Upper lobe of right lung (tissue), 1 donor: ENCODE results near the gene SLC35D1. TPM values are rescaled to one million over a fixed set of nuclear protein-coding genes. Genes with fewer than 3 reads are reported as not detected.

ENCODE experiments used
- ATAC-seq: fragments of 200-7000 bp; cut with Tn5 transposase; one replicate; pipeline ENCODE4 v1.9.1; 2020; ENCODE audit warnings: mild to moderate bottlenecking, moderate library complexity
- DNase-seq: peaks from one replicate; pipeline ENCODE4 v3.0.0-alpha.2; 2020
- H3K27ac ChIP-seq: fragments of 200-600 bp; one replicate; pipeline ENCODE4 v1.8.0; 2022
- H3K27me3 ChIP-seq: fragments of 200-600 bp; one replicate; pipeline ENCODE4 v1.8.0; 2022; ENCODE audit warnings: mild to moderate bottlenecking
- H3K36me3 ChIP-seq: fragments of 200-600 bp; one replicate; pipeline ENCODE4 v1.8.0; 2022
- H3K4me1 ChIP-seq: fragments of 200-600 bp; one replicate; pipeline ENCODE4 v1.8.0; 2022
- H3K4me3 ChIP-seq: fragments of 200-600 bp; one replicate; pipeline ENCODE4 v1.8.0; 2022; ENCODE audit warnings: mild to moderate bottlenecking
- H3K9me3 ChIP-seq: fragments of 200-600 bp; one replicate; pipeline ENCODE4 v1.8.0; 2022
- intact Hi-C: fragments of 100-400 bp; cut with DNase I; formaldehyde crosslinking; loops from one replicate; pipeline ENCODE4 v1.11.0; 2022
- total RNA-seq: library from RNA; stranded (reverse); fragmentation: NEBNext Ultra II Directional; extraction: Animal tissue kit (Norgen Biotek cat#: 25700); gene quantifications from one replicate; pipeline ENCODE4 v1.2.1, GENCODE V29; 2021
- TF ChIP-seq, protein P1 (sequence below): fragments of 200-600 bp; IDR thresholded peaks from one replicate; pipeline ENCODE4 v1.8.0; 2022; ENCODE audit warnings: antibody characterized with exemption
- donor health status: DM: no; HTN: yes; CAD: no; lungs with severe emphysema.

Gene SLC35D1
- total RNA-seq, 1 donor from 2014 or later, result 6.3 TPM

DNA sequence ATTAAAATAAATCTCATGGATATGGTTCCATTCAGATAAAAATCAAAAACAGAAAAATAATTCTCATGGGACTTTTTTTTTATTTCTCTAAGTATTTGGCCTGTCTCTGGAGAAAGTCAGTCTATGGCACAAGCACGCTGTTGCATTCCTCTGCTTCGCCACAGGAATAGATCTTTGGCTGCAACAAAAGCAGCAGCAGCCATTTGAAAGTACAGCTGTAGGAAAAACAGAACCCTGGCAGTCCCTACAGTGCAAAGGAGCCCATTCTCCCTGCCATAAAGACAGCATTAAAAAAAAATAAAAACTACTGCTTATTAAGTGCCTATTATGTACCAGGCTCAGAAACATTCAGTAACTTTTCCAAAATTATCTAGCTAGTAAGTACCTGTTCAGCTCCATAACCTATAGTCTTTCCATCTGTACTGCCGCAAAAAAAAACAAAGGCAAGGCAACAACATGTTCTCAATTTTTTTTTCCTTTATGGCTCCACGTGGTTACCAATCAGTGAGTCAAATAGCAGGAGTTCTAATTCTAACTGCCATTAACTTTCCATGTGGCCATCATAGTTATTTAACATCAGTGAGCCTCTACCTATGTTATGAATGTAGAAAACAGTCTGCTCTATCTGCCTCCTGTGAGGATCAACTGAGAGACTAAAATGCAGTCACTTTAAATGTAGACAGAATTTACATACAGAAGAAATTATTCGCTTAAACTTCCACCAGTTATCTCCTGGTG, 22.7 kb downstream of the SLC35D1 start:
- TF ChIP-seq, protein P1, sequence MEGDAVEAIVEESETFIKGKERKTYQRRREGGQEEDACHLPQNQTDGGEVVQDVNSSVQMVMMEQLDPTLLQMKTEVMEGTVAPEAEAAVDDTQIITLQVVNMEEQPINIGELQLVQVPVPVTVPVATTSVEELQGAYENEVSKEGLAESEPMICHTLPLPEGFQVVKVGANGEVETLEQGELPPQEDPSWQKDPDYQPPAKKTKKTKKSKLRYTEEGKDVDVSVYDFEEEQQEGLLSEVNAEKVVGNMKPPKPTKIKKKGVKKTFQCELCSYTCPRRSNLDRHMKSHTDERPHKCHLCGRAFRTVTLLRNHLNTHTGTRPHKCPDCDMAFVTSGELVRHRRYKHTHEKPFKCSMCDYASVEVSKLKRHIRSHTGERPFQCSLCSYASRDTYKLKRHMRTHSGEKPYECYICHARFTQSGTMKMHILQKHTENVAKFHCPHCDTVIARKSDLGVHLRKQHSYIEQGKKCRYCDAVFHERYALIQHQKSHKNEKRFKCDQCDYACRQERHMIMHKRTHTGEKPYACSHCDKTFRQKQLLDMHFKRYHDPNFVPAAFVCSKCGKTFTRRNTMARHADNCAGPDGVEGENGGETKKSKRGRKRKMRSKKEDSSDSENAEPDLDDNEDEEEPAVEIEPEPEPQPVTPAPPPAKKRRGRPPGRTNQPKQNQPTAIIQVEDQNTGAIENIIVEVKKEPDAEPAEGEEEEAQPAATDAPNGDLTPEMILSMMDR, result no peak
- Histone ChIP-seq H3K4me3 (no peak overlapping the region), H3K27ac (no peak overlapping the region), H3K36me3 (peaks cover 10% of the 10 kb centered on the region), H3K9me3 (no peaks in the 10 kb centered on the region), H3K27me3 (no peaks in the 10 kb centered on the region), H3K4me1 (no peaks in the 10 kb centered on the region)
- intact Hi-C loops, result no loop called here
- no peak for ATAC-seq
- DNase-seq, result no peak

DNA sequence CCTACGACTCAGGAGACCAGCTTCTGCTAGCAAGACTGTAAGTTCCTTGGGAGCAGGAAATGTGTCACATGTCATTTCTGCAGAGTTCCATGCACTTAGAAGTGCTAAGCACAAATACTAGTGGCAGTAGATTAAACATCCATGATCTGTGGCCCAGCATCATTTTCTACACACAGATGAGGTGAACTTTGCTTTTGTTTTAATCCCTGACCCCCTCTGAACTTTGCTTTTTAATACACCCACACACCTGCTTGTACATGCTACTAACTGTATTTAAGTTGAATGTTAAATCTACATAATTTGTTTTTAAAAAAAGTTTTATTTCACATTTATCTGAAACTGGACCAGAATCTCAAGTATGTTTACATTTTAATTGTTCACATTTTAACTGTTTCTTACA, 24.5 kb downstream of the SLC35D1 start:
- no peaks in the 10 kb centered on the region for H3K4me1 ChIP-seq

DNA sequence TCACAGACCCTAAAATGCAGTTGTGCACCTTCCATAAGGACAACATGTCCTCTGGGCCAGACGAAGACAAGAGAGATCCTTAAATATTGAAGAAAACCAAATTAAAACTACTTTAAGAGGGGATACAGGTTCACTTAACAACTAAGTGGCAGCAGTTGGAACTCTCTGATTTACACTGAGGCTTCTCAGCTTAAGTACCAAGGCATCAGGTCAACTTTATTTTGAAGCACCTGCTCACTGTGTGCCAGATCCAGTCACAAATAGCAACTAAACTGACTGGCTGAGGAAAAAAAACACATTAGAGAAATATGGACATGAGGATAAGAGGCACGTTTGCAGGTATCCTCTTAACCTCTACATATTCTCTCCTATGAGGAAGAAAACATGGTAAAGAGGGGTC, 33.2 kb downstream of the SLC35D1 start:
- no peak overlapping the region for H3K4me3 ChIP-seq
- peaks cover 20% of the 10 kb centered on the region for H3K36me3 ChIP-seq
- H3K9me3 ChIP-seq, result no peaks in the 10 kb centered on the region
- ATAC-seq, result no peak
- no peaks in the 10 kb centered on the region for H3K27me3 ChIP-seq
- no peak for DNase-seq
- no peaks in the 10 kb centered on the region for H3K4me1 ChIP-seq
- TF ChIP-seq, protein P1, result no peak
- intact Hi-C loops, result no loop called here
- H3K27ac ChIP-seq, result no peak overlapping the region

More for the DNA sequence above, 24.5 kb downstream of the SLC35D1 start:
- intact Hi-C loops, result no loop called here
- no peak overlapping the region for H3K4me3 ChIP-seq
- TF ChIP-seq, protein P1, result no peak
- no peaks in the 10 kb centered on the region for H3K27me3 ChIP-seq
- H3K36me3 ChIP-seq, result peaks cover 7% of the 10 kb centered on the region
- H3K27ac ChIP-seq, result no peak overlapping the region
- no peaks in the 10 kb centered on the region for H3K9me3 ChIP-seq
- no peak for DNase-seq
- no peak for ATAC-seq

- intact Hi-C loops, result no loop called here
- Histone ChIP-seq H3K27ac (no peak overlapping the region), H3K4me1 (no peaks in the 10 kb centered on the region), H3K27me3 (no peaks in the 10 kb centered on the region), H3K36me3 (peaks cover 20% of the 10 kb centered on the region), H3K4me3 (no peak overlapping the region), H3K9me3 (no peaks in the 10 kb centered on the region)
- ATAC-seq (no peak), DNase-seq (no peak)
- TF ChIP-seq, protein P1, result no peak
Observed at GRCh38 chr1:67020304-67020703, 33.6 kb downstream of the SLC35D1 start.

- Histone ChIP-seq H3K27me3 (no peaks in the 10 kb centered on the region), H3K27ac (no peak overlapping the region), H3K4me1 (no peaks in the 10 kb centered on the region), H3K9me3 (no peaks in the 10 kb centered on the region), H3K36me3 (peaks cover 20% of the 10 kb centered on the region), H3K4me3 (no peak overlapping the region)
- intact Hi-C loops, result no loop called here
- DNase-seq (no peak), ATAC-seq (no peak)
- TF ChIP-seq, protein P1, result no peak
Observed at GRCh38 chr1:67019600-67020136, 34.3 kb downstream of the SLC35D1 start.
